ENCODE data around the gene RFX2. TPM values are rescaled to one million over a fixed set of nuclear protein-coding genes. Genes with fewer than 3 reads are reported as not detected.

Gene RFX2
- total RNA-seq, 1 experiment from 2014 or later, result 10.5 TPM

DNA sequence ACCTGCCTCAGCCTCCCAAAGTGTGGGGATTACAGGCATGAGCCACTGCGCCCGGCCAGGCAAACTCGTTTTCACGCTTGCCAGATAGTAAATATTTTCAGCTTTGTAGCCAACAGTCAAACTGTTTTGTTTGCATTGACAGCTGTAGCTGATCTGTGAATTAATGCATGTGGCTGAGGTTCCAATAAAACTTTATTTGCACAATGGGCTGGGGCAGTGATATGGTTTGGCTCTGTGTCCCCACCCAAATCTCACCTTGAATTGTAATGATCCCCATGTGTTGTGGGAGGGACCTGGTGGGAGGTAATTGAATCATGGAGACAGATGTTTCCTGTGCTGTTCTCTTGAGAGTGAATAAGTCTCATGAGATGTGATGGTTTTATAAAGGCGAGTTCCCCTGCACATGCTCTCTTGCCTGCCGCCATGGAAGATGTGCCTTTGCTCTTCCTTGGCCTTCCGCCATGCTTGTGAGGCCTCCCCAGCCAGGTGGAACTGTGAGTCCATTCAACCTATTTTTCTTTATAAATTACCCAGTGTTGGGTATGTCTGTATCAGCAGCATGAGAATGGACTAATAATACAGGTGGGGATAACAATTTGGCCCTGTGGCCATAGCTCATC lies 110.0 kb downstream of the RFX2 start:
- Histone ChIP-seq H3K4me1 (ENCODE audit: insufficient read depth, low read length) (no peaks in the 10 kb centered on the region), H3K27me3 (ENCODE audit: low read length) (no peaks in the 10 kb centered on the region), H3K4me2 (ENCODE audit: low read length) (no peak overlapping the region), H2AFZ (ENCODE audit: low read length) (no peak overlapping the region), H3K9me3 (ENCODE audit: low read length) (no peaks in the 10 kb centered on the region), H3F3A (ENCODE audit: low read length, unreplicated experiment) (no peaks in the 10 kb centered on the region), H3K4me3 (ENCODE audit: low read length) (no peak overlapping the region), H4K20me1 (ENCODE audit: low read length) (no peaks in the 10 kb centered on the region), H3K36me3 (ENCODE audit: low read depth, low read length) (no peaks in the 10 kb centered on the region), H3K9me2 (replicated peaks; ENCODE audit: low read length) (no peaks in the 10 kb centered on the region), H3K79me2 (ENCODE audit: low read length) (no peaks in the 10 kb centered on the region), H3K9ac (ENCODE audit: low read length) (no peak overlapping the region), H3K27ac (ENCODE audit: low read length) (no peak overlapping the region)
- TF ChIP-seq EZH2 (IDR thresholded peaks at IDR 0.05; ENCODE audit: low read length, unreplicated experiment), result no peak
- CTCF ChIA-PET, result interaction anchor here (1.4 kb wide), 1 partner anchor 22 kb away, joined by 5 read pairs; no protein-coding TSS in a partner anchor
- no peak for ATAC-seq
- intact Hi-C loops (cut with micrococcal nuclease), result no loop called here
- no TSS peak for BruUV-seq (replicated peaks)
- POLR2A ChIA-PET (ENCODE audit: unreplicated experiment), result interaction anchor here (0.6 kb wide), 1 partner anchor 22 kb away, joined by 5 read pairs; no protein-coding TSS in a partner anchor
- DNase-seq, result no peak

DNA sequence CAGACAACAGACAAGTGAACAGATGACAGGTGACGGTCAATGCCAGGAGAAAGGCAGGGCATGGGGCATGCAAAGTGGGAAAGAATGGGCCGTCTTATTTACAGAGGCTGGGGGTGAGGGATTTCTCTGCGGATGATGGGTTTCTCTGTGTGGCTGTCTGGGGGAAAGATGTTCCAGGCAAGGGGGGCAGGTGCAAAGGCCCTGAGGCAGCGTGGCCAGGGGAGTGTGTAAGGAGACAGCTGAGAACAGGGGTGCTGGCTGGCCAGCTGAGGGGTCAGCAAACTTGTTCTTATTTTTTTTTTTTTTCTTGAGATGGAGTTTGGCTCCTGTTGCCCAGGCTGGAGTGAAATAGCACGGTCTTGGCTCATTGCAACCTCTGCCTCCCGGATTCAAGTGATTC lies 110.6 kb downstream of the RFX2 start:
- Histone ChIP-seq H3K27ac (ENCODE audit: low read length) (no peak overlapping the region), H4K20me1 (ENCODE audit: low read length) (no peaks in the 10 kb centered on the region), H3K36me3 (ENCODE audit: low read depth, low read length) (no peaks in the 10 kb centered on the region), H3K9me2 (replicated peaks; ENCODE audit: low read length) (no peaks in the 10 kb centered on the region), H3K79me2 (ENCODE audit: low read length) (no peaks in the 10 kb centered on the region), H3K4me1 (ENCODE audit: insufficient read depth, low read length) (no peaks in the 10 kb centered on the region), H3F3A (ENCODE audit: low read length, unreplicated experiment) (no peaks in the 10 kb centered on the region), H3K4me3 (ENCODE audit: low read length) (no peak overlapping the region), H3K9me3 (ENCODE audit: low read length) (no peaks in the 10 kb centered on the region), H3K9ac (ENCODE audit: low read length) (no peak overlapping the region), H2AFZ (ENCODE audit: low read length) (no peak overlapping the region), H3K4me2 (ENCODE audit: low read length) (no peak overlapping the region), H3K27me3 (ENCODE audit: low read length) (no peaks in the 10 kb centered on the region)
- no peak for TF ChIP-seq EZH2 (IDR thresholded peaks at IDR 0.05; ENCODE audit: low read length, unreplicated experiment)
- no peak for TF ChIP-seq EZH2phosphoT487 (IDR thresholded peaks at IDR 0.05; ENCODE audit: borderline replicate concordance, low read length)
- TF ChIP-seq, protein P1, sequence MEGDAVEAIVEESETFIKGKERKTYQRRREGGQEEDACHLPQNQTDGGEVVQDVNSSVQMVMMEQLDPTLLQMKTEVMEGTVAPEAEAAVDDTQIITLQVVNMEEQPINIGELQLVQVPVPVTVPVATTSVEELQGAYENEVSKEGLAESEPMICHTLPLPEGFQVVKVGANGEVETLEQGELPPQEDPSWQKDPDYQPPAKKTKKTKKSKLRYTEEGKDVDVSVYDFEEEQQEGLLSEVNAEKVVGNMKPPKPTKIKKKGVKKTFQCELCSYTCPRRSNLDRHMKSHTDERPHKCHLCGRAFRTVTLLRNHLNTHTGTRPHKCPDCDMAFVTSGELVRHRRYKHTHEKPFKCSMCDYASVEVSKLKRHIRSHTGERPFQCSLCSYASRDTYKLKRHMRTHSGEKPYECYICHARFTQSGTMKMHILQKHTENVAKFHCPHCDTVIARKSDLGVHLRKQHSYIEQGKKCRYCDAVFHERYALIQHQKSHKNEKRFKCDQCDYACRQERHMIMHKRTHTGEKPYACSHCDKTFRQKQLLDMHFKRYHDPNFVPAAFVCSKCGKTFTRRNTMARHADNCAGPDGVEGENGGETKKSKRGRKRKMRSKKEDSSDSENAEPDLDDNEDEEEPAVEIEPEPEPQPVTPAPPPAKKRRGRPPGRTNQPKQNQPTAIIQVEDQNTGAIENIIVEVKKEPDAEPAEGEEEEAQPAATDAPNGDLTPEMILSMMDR (conservative IDR thresholded peaks at IDR 0.05; ENCODE audit: low read depth, low read length), result no peak
- ATAC-seq (no peak), DNase-seq (no peak)
- intact Hi-C loops (cut with micrococcal nuclease), result no loop called here
- ChIA-PET CTCF (no interaction called here), POLR2A (ENCODE audit: unreplicated experiment) (no interaction called here)
- BruUV-seq (replicated peaks), result no TSS peak

DNA sequence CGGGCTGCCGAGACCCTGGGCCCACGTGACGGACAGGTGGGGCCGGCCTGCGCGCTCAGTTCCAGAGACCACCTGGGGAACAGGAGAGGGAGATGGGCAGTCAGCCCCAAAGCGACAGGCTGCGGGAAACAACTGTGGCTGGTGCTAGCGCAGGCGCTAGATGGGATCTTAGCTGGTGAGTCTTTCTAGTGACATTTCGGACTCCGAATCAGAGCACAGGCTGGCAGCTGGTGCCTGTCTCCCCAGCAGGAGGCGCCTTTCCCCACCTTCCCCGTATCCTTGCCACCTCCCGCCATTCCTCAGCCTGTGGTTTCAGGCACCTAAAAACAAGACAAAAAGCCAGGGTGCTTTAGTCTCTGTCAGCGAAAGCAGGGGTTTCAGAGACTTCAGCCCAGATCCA lies 112.9 kb downstream of the RFX2 start:
- Histone ChIP-seq H3F3A (ENCODE audit: low read length, unreplicated experiment) (no peaks in the 10 kb centered on the region), H3K9me3 (ENCODE audit: low read length) (no peaks in the 10 kb centered on the region), H3K9ac (ENCODE audit: low read length) (no peak overlapping the region), H3K4me2 (ENCODE audit: low read length) (no peak overlapping the region), H4K20me1 (ENCODE audit: low read length) (no peaks in the 10 kb centered on the region), H3K9me2 (replicated peaks; ENCODE audit: low read length) (no peaks in the 10 kb centered on the region), H3K36me3 (ENCODE audit: low read depth, low read length) (no peaks in the 10 kb centered on the region), H3K27ac (ENCODE audit: low read length) (no peak overlapping the region), H3K27me3 (ENCODE audit: low read length) (no peaks in the 10 kb centered on the region), H3K4me1 (ENCODE audit: insufficient read depth, low read length) (peaks cover 12% of the 10 kb centered on the region), H3K79me2 (ENCODE audit: low read length) (no peaks in the 10 kb centered on the region), H2AFZ (ENCODE audit: low read length) (no peak overlapping the region), H3K4me3 (ENCODE audit: low read length) (no peak overlapping the region)
- no peak for ATAC-seq
- no TSS peak for BruUV-seq (replicated peaks)
- POLR2A ChIA-PET (ENCODE audit: unreplicated experiment), result no interaction called here
- CTCF ChIA-PET, result no interaction called here
- no peak for TF ChIP-seq EZH2phosphoT487 (IDR thresholded peaks at IDR 0.05; ENCODE audit: borderline replicate concordance, low read length)
- TF ChIP-seq, protein P1 (conservative IDR thresholded peaks at IDR 0.05; ENCODE audit: low read depth, low read length), result peak; percentile 45
- no peak for DNase-seq
- intact Hi-C loops (cut with micrococcal nuclease), result no loop called here

Measured in PC-3 (cell line).